ENCODE results near the gene PDSS2. TPM values are rescaled to one million over a fixed set of nuclear protein-coding genes. Genes with fewer than 3 reads are reported as not detected.

Gene PDSS2
- total and polyA plus RNA-seq, 2 of the 8 experiments (the other 6 are each of a cell fraction or from before 2014, with no cell fraction given), result 10.7 to 16.1 TPM

DNA sequence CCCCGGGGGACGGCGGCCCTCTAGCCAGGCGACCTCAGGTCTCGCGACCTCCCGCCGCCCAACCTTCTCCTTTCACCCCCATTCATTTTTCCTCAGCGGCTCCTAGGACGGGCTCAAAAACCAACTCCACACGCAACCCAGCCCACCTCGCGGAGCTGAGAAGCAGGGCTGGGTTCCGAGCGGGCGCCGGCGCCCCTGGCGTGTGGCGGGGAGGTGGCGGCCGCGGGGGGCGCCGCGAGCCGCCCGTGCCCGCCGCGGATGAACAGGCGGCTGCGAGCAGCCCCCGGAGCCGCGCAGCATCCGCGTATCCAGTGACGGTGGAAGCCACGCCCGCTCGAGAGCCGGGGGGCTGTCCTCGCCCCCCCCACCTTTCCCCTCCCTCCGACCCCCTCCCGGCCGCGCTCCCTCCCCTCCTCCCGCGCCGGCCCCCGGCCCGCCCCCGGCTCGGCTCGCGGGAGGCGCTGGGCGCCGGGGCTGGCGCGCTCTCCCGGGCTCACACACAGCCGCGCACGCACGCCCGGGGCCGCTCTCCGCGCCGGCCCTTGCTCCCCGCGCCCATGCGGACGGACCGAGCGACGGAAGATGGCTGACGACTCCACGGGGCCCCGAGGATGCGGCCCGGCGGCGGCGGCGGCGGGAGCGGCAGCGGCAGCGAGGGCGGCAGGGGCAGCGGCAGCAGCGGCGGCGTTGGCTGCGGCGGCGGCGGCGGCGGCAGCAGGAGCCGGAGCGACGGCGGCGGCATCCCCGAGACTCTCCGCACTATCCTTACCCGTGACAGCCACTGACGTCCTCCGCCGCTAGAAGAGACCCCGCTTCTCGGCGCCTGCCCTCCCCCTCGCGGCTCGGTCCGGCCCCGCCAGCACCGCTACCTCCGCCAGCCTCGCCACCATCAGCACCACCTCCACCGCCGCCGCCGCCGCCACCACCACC lies 30.5 kb upstream of the PDSS2 start, which contains the start of gene SOBP (continued):
- TF ChIP-seq KDM4A (IDR thresholded peaks at IDR 0.05; ENCODE audit: low read depth, low read length, severe bottlenecking) (peak; percentile 5), CREB1 (IDR thresholded peaks at IDR 0.05) (no peak), RAD21 (IDR thresholded peaks at IDR 0.05 in 1 of 2, conservative IDR thresholded peaks at IDR 0.05 in 1 of 2; ENCODE audit: low read depth in 2 of 2, low read length in 2 of 2) (no peak)
- TF ChIP-seq, protein P1, sequence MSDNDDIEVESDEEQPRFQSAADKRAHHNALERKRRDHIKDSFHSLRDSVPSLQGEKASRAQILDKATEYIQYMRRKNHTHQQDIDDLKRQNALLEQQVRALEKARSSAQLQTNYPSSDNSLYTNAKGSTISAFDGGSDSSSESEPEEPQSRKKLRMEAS (IDR thresholded peaks at IDR 0.05), result 0 out of 2 replicates have a peak, but pooled peaks have one; percentile 5
- TF ChIP-seq, protein P2, sequence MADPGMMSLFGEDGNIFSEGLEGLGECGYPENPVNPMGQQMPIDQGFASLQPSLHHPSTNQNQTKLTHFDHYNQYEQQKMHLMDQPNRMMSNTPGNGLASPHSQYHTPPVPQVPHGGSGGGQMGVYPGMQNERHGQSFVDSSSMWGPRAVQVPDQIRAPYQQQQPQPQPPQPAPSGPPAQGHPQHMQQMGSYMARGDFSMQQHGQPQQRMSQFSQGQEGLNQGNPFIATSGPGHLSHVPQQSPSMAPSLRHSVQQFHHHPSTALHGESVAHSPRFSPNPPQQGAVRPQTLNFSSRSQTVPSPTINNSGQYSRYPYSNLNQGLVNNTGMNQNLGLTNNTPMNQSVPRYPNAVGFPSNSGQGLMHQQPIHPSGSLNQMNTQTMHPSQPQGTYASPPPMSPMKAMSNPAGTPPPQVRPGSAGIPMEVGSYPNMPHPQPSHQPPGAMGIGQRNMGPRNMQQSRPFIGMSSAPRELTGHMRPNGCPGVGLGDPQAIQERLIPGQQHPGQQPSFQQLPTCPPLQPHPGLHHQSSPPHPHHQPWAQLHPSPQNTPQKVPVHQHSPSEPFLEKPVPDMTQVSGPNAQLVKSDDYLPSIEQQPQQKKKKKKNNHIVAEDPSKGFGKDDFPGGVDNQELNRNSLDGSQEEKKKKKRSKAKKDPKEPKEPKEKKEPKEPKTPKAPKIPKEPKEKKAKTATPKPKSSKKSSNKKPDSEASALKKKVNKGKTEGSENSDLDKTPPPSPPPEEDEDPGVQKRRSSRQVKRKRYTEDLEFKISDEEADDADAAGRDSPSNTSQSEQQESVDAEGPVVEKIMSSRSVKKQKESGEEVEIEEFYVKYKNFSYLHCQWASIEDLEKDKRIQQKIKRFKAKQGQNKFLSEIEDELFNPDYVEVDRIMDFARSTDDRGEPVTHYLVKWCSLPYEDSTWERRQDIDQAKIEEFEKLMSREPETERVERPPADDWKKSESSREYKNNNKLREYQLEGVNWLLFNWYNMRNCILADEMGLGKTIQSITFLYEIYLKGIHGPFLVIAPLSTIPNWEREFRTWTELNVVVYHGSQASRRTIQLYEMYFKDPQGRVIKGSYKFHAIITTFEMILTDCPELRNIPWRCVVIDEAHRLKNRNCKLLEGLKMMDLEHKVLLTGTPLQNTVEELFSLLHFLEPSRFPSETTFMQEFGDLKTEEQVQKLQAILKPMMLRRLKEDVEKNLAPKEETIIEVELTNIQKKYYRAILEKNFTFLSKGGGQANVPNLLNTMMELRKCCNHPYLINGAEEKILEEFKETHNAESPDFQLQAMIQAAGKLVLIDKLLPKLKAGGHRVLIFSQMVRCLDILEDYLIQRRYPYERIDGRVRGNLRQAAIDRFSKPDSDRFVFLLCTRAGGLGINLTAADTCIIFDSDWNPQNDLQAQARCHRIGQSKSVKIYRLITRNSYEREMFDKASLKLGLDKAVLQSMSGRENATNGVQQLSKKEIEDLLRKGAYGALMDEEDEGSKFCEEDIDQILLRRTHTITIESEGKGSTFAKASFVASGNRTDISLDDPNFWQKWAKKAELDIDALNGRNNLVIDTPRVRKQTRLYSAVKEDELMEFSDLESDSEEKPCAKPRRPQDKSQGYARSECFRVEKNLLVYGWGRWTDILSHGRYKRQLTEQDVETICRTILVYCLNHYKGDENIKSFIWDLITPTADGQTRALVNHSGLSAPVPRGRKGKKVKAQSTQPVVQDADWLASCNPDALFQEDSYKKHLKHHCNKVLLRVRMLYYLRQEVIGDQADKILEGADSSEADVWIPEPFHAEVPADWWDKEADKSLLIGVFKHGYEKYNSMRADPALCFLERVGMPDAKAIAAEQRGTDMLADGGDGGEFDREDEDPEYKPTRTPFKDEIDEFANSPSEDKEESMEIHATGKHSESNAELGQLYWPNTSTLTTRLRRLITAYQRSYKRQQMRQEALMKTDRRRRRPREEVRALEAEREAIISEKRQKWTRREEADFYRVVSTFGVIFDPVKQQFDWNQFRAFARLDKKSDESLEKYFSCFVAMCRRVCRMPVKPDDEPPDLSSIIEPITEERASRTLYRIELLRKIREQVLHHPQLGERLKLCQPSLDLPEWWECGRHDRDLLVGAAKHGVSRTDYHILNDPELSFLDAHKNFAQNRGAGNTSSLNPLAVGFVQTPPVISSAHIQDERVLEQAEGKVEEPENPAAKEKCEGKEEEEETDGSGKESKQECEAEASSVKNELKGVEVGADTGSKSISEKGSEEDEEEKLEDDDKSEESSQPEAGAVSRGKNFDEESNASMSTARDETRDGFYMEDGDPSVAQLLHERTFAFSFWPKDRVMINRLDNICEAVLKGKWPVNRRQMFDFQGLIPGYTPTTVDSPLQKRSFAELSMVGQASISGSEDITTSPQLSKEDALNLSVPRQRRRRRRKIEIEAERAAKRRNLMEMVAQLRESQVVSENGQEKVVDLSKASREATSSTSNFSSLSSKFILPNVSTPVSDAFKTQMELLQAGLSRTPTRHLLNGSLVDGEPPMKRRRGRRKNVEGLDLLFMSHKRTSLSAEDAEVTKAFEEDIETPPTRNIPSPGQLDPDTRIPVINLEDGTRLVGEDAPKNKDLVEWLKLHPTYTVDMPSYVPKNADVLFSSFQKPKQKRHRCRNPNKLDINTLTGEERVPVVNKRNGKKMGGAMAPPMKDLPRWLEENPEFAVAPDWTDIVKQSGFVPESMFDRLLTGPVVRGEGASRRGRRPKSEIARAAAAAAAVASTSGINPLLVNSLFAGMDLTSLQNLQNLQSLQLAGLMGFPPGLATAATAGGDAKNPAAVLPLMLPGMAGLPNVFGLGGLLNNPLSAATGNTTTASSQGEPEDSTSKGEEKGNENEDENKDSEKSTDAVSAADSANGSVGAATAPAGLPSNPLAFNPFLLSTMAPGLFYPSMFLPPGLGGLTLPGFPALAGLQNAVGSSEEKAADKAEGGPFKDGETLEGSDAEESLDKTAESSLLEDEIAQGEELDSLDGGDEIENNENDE (IDR thresholded peaks at IDR 0.05; ENCODE audit: insufficient replicate concordance, low read length), result no peak
